Activated CD4-positive, alpha-beta T cell treated with anti-CD3 and anti-CD28 coated beads for 4 hours (primary cell): ENCODE results near the gene YIPF7.

ENCODE experiments used
- DNase-seq, 2 donors: peaks; one replicate each; pipeline ENCODE4 v3.0.0-alpha.2; 2020

YIPF7 gene

GRCh38 chr4:44651425-44651824 lies at the start of gene YIPF7:
Gene YIPF7, minus strand, starts transcription at chr4:44651625. Its CDS starts 1,525 bp downstream, at chr4:44650100.
- no peak for DNase-seq

GRCh38 chr4:44701037-44701436 lies 49.6 kb upstream of the YIPF7 start:
- DNase-seq, result no peak

DNA sequence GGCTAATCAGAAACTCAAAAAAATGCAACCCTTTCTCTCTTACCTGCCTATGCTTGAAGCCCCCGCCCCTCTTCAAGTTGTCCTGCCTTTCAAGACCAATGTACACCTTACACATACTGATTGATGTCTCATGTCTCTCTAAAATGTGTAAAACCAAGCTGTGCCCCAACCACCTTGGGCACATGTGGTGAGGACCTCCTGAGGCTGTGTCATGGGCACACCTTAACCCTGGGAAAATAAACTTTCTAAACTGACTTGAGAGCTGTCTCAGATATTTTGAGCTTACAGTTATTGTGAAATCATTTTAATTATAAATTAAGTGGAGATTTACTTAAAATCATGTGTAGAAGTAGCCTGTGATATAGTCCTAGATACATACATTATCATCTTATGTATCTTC lies 49.0 kb upstream of the YIPF7 start:
- no peak for DNase-seq

GRCh38 chr4:44684648-44685047 lies 33.2 kb upstream of the YIPF7 start:
- no peak for DNase-seq

DNA sequence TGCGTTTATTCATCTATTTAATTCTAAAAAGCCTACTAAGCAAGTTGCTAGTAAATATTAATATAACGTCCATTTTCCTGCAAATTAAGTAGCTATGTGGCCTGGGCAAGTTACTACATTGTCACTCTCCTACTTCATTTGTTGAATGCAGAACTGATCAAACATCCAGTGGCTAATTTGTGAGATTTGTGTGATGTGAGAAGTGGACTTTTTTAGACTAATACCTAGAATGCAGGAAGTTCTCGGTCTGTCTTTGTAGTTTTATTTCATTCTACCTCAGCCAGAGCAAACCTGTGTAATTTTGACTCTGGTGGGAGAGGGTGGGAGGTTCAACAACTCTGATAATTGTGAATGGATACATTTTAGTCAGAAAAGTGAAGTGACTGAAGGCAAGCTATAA lies 27.6 kb upstream of the YIPF7 start:
- DNase-seq, result no peak

- peak; percentile 85 to 87 for DNase-seq
Observed at GRCh38 chr4:44678094-44679041, 26.9 kb upstream of the YIPF7 start, which contains the start of gene GUF1. Gene GUF1, plus strand, starts transcription at chr4:44678420. Its CDS starts 203 bp downstream, at chr4:44678623.

GRCh38 chr4:44675366-44675765 lies 23.9 kb upstream of the YIPF7 start:
- no peak for DNase-seq

DNA sequence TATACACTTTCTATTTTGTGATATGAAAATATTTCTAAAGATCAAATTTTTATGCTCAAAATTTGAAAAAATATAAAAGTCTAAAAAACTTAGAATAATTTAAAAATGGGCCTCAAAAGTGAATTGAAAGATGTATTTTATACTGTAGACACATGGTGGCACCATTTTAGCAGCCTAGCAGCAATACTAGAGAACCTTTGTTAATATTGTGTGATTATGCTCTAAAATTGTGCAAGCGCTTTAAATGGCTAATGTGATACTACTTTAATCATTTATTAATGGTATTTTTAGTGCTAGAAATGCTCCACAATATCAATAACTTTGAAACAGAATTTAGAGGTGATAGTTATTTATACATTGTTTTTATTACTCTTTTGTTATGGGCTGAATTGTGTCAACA lies 23.0 kb upstream of the YIPF7 start:
- no peak for DNase-seq

GRCh38 chr4:44671636-44672035 lies 20.2 kb upstream of the YIPF7 start:
- no peak for DNase-seq

GRCh38 chr4:44670506-44671199 lies 19.2 kb upstream of the YIPF7 start:
- DNase-seq, result no peak

GRCh38 chr4:44668526-44668925 lies 17.1 kb upstream of the YIPF7 start:
- no peak for DNase-seq

- no peak for DNase-seq
Observed at GRCh38 chr4:44663539-44664263, 12.3 kb upstream of the YIPF7 start.

DNA sequence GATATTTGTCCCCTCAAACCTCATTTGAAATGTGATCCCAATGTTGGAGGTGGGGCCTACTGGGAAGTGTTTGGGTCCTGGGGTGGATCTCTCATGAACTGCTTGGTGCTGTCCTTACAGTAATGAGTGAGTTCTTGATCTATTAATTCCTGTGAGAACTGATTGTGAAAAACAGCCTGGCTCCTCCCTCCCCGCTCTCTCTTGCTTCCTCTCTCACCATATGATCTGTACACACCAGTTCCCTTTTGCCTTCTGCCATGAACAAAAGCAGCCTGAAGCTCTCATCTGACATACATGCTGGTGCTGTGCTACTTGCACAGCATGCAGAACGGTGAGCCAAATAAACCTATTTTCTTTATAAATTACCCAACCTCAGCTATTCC lies 11.2 kb upstream of the YIPF7 start:
- no peak for DNase-seq

DNA sequence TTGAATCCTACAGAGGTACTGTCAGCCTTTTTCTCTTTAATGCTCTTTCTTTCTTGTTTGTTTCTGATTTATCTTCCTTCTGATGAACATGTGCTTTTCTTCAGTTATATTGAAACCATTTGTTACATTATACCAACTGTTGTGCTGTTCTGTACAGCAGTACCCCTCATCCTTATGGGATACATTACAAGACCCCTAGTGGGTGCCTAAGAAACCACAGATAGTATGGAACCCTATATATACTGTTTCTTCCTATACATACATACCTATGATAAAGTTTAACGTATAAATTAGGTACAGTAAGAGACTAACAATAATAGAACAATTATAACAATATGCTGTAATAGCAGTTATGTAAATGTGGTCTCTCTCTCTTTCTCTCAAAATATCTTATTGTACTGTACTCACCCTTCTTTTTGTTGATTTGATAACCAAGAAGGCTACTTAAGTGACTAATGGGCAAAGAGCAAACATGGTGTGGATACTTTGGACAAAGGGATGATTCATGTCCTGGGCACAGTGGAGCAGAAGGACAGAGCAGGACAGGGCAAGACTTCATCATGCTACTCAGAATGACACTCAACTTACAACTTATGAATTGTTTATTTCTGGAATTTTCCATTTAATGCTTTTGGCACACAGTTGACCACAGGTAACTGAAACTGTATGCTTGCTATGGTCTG lies 10.7 kb upstream of the YIPF7 start:
- no peak for DNase-seq

DNA sequence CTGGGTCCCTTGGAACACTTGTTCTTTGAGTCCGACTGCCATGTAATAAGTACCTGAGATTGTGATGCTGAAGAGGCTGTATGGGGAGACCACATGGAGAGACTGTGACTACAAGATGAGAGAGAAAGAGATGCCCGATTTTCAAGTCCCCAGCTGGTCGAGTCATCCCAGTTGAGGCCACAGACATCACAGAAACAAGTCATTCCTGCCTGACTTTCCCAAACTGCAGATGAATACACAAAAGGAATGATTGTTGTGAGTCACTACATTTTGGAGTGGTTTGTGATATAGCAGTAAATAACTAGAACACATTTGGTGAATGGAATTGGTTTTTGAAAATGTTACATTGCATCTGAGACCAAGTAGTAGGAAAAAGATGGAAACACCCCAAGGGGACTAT lies 9.0 kb upstream of the YIPF7 start:
- no peak for DNase-seq

DNA sequence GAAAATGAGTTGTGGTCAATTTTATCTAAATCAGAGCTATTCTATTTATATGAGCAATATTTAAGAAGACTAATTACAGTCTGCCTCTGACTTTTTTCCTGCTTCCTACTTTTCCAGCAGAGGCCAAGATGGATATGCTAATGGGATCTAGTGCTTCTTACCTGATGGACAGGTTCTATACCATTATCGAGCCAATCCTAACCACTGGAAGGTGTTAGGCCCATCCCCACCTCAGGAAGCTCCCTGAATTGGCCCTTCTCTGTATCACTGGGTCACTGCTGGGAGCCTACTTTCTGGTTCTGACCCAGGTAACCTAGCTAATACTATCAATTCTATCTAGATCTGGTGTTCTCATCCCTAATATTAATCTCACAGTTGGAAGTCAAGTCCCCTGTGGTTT lies 577 bp upstream of the YIPF7 start:
- DNase-seq, result no peak

DNA sequence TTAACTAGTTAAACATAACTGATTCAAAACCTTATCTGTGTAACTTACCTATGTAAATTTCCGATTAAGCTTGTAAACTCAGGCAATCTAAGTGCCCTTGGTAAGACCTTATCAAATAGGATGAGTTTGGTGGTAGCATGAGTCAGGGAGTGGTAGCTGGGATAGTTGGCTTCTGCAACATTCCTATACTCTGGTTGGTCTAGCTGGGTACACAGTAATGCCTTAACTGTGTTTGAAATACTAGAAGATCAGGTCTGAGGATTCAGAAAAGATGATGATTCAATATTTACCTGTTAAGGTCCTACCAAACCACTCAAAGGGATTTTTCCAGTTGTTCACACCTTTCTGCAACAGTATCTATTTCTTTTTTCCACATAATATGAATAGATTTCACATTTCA lies 5.3 kb downstream of the YIPF7 start:
- DNase-seq, result no peak

DNA sequence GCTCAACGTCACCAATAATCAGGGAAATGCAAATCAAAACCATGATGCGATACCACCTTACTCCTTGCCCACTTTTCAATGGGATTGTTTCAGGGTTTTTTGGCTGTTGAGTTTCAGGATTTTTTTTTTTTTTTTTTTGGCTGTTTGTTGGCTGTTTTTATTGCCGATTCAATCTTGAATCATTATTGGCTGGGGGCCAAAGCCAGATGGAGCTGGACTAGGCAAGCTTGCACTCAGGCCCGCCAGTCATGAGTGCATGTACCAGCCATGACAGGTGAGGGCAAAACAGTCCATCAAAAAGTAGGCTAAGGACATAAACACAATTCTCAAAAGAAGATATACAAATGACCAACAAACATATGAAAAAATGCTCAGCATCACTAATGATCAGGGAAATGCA lies 13.3 kb downstream of the YIPF7 start:
- DNase-seq, result no peak

DNA sequence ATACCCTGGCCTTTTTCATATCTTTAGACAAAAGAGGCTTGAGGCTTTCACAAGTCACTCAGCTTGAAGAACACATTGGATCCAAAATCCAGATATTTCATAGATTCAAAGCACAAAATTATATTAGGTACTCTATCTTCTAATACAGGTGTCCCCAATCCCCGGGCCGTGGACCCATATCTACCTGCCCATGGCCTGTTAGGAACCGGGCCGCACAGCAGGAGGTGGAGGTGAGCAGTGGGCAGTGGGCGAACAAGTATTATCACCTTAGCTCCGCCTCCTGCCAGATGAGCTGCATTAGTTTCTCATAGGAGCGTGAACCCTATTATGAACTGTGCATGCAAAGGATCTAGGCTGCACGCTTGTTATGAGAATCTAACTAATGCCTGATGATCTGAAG lies 18.7 kb downstream of the YIPF7 start:
- DNase-seq, result no peak

- no peak for DNase-seq
Observed at GRCh38 chr4:44632089-44632488, 19.3 kb downstream of the YIPF7 start.

GRCh38 chr4:44629280-44629866 lies 22.1 kb downstream of the YIPF7 start:
- DNase-seq, result peak; percentile 9 to 31

DNA sequence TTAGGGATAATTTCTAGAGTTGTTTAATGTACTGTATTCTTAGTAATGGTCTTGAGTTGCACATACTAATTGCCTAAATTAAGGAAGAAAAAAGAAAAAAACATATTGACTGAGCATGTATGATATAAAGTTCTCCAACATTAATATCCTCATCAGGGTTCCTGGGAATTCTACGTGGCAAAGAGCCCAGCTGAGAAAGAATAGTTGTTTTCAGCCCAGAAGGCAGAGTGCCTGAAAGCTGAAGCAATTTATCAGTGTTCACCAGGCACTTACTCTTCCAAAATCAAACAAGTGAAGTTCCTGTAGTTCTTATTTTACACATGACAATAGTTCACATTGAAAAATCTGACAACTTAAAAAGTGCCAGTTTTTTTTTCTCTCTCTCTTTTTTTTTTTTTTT lies 27.7 kb downstream of the YIPF7 start:
- no peak for DNase-seq
